Liver (tissue), 9 donors: ENCODE data around the gene AQP3. TPM values are rescaled to one million over a fixed set of nuclear protein-coding genes. Genes with fewer than 3 reads are reported as not detected.

Experiments used
- DNase-seq: peaks from one replicate; pipeline ENCODE4 v3.0.0-alpha.2; 2017; ENCODE audit warnings: low spot score
- H3K27ac ChIP-seq, 2 donors: one replicate each; pipeline ENCODE4 v1.7.0; 2013; ENCODE audit warnings: inconsistent platforms in 2 of 2, low read length in 2 of 2, control low read depth in 1 of 2, low read depth in 1 of 2, mild to moderate bottlenecking in 1 of 2
- H3K27me3 ChIP-seq, 4 donors: one replicate each; pipeline versions ENCODE4 v1.6.1 to v1.7.0; 2013; ENCODE audit warnings: low read length in 3 of 4, inconsistent platforms in 1 of 4, mild to moderate bottlenecking in 1 of 4, moderate library complexity in 1 of 4; ENCODE audit not compliant: control insufficient read depth in 4 of 4, insufficient read depth in 4 of 4
- H3K36me3 ChIP-seq, 4 donors: one replicate each; pipeline versions ENCODE4 v1.6.1 to v1.7.0; 2013; ENCODE audit warnings: low read length in 3 of 4, mild to moderate bottlenecking in 3 of 4, low read depth in 1 of 4, moderate library complexity in 1 of 4; ENCODE audit not compliant: control insufficient read depth in 4 of 4, insufficient read depth in 3 of 4
- H3K4me1 ChIP-seq, 4 donors: one replicate each; pipeline versions ENCODE4 v1.6.1 to v1.7.0; 2013; ENCODE audit warnings: low read length in 3 of 4, mild to moderate bottlenecking in 3 of 4, moderate library complexity in 1 of 4; ENCODE audit not compliant: control insufficient read depth in 4 of 4, insufficient read depth in 4 of 4
- H3K4me3 ChIP-seq, 3 donors: one replicate each; pipeline versions ENCODE4 v1.6.1 to v1.7.0; 2013; ENCODE audit warnings: low read length in 3 of 3, control low read depth in 1 of 3, low read depth in 1 of 3, mild to moderate bottlenecking in 1 of 3
- H3K9ac ChIP-seq, 2 donors: one replicate each; pipeline ENCODE4 v1.7.0; 2013; ENCODE audit warnings: low read length in 2 of 2, mild to moderate bottlenecking in 2 of 2, moderate library complexity in 2 of 2, control low read depth in 1 of 2, low read depth in 1 of 2
- H3K9me3 ChIP-seq, 4 donors: one replicate each; pipeline versions ENCODE4 v1.6.1 to v1.7.0; 2013; ENCODE audit warnings: low read length in 3 of 4; ENCODE audit not compliant: control insufficient read depth in 4 of 4
- FOXA1 ChIP-seq: IDR thresholded peaks from 2 replicates; pipeline ENCODE4 v1.6.1; 2016; ENCODE audit warnings: antibody characterized with exemption
- FOXA2 ChIP-seq: IDR thresholded peaks from 2 replicates; pipeline ENCODE4 v1.6.1; 2016; ENCODE audit warnings: antibody characterized with exemption
- GABPA ChIP-seq, 2 donors: IDR thresholded peaks in 1 of 2; conservative IDR thresholded peaks in 1 of 2; 2 replicates each; pipeline ENCODE4 v1.6.1; 2016; ENCODE audit warnings: antibody characterized with exemption in 2 of 2, mild to moderate bottlenecking in 1 of 2, moderate library complexity in 1 of 2
- HNF4A ChIP-seq, 2 donors: conservative IDR thresholded peaks; 2 replicates each; pipeline ENCODE4 v1.6.1; 2016; ENCODE audit warnings: antibody characterized with exemption in 2 of 2, mild to moderate bottlenecking in 2 of 2
- HNF4G ChIP-seq: IDR thresholded peaks from 2 replicates; pipeline ENCODE4 v1.6.1; 2016; ENCODE audit warnings: antibody characterized with exemption
- JUND ChIP-seq, 2 donors: IDR thresholded peaks; 2 replicates each; pipeline ENCODE4 v1.6.1; 2016; ENCODE audit warnings: antibody characterized with exemption in 2 of 2
- NR2F2 ChIP-seq: IDR thresholded peaks from 2 replicates; pipeline ENCODE4 v1.6.1; 2016; ENCODE audit warnings: antibody characterized with exemption
- RAD21 ChIP-seq, 2 donors: IDR thresholded peaks; 2 replicates each; pipeline ENCODE4 v1.6.1; 2016; ENCODE audit warnings: antibody characterized with exemption in 2 of 2, mild to moderate bottlenecking in 2 of 2
- RXRA ChIP-seq, 2 donors: IDR thresholded peaks; 2 replicates each; pipeline ENCODE4 v1.6.1; 2017 to 2018; ENCODE audit warnings: antibody characterized with exemption in 2 of 2, mild to moderate bottlenecking in 1 of 2
- SP1 ChIP-seq: IDR thresholded peaks from 2 replicates; pipeline ENCODE4 v1.6.1; 2018; ENCODE audit warnings: antibody characterized with exemption, mild to moderate bottlenecking
- TAF1 ChIP-seq: conservative IDR thresholded peaks from 2 replicates; pipeline ENCODE4 v1.6.1; 2016; ENCODE audit warnings: antibody characterized with exemption, mild to moderate bottlenecking
- WGBS: extraction: QIAGEN DNeasy Blood & Tissue Kit; methylation state at CpG from one replicate; pipeline ENCODE4 v1.1.7; 2013; 5-methylcytosine and 5-hydroxymethylcytosine counted together
- polyA plus RNA-seq, 2 donors: library from polyadenylated mRNA; stranded (reverse) in 1 of 2; unstranded in 1 of 2; fragments of 200-250 nt in 1 of 2; fragments of >200 nt in 1 of 2; fragmentation: Nextera tagmentation in 1 of 2; extraction: Ambion mirVana in 1 of 2; gene quantifications; one replicate each; pipeline versions ENCODE4 v1.2.1 to v1.2.3, GENCODE V29; 2013 to 2015
- total RNA-seq, 2 donors: library from RNA; depleted of rRNA; stranded (reverse); fragments of >200 nt; gene quantifications; one replicate each; pipeline ENCODE4 v1.2.3, GENCODE V29; 2014
- TF ChIP-seq, protein P1 (sequence below): IDR thresholded peaks from 2 replicates; pipeline ENCODE4 v1.6.1; 2016; ENCODE audit warnings: antibody characterized with exemption
- TF ChIP-seq, protein P2 (sequence below): fragments of 150-350 bp; IDR thresholded peaks from 2 replicates; pipeline ENCODE4 v1.5.1; 2017; ENCODE audit warnings: improper control_type of control experiment, low read depth, low read length; ENCODE audit not compliant: missing input control
- TF ChIP-seq, protein P3 (sequence below): IDR thresholded peaks from 2 replicates; pipeline ENCODE4 v1.6.1; 2016; ENCODE audit warnings: antibody characterized with exemption
- TF ChIP-seq, protein P4 (sequence below): IDR thresholded peaks from 2 replicates; pipeline ENCODE4 v1.6.1; 2016; ENCODE audit warnings: antibody characterized with exemption, mild to moderate bottlenecking
- TF ChIP-seq, protein P5 (sequence below): IDR thresholded peaks from 2 replicates; pipeline ENCODE4 v1.6.1; 2016; ENCODE audit warnings: antibody characterized with exemption
- donor health status: healthy.
- donor health status: healthy.
- donor health status: healthy.
- donor health status: healthy.
- donor health status: healthy.

AQP3 gene
- total and polyA plus RNA-seq, 4 donors = 60.5 to 124 (median 87.4) TPM

DNA sequence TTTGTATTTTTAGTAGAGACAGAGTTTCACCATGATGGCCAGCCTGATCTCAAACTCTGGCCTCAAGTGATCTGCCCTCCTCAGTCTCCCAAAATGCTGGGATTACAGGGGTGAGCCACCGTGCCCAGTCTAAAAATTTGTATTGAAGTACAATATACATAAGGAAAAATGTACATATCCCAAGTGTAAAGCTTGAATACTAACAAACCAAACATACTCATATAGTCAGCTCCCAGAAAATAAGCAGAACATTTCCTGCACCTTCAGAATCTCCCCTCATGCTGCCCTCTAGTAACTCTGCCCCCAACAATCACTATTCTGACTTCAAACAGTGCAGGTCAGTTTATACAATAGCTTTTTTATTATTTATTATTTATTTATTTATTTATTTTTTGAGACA, 28.0 kb upstream of the AQP3 start:
- Histone ChIP-seq H3K4me3 (no peak overlapping the region), H3K4me1 (peaks cover 3 to 20% (median 14%) of the 10 kb centered on the region in 4 donors), H3K27me3 (no peaks in the 10 kb centered on the region), H3K9ac (no peak overlapping the region), H3K9me3 (no peaks in the 10 kb centered on the region), H3K36me3 (peaks cover 0 to 11% (median 7%) of the 10 kb centered on the region in 4 donors), H3K27ac (no peak overlapping the region)
- no peak for DNase-seq
- TF ChIP-seq FOXA2 (no peak), TAF1 (no peak), HNF4G (no peak), RXRA (IDR thresholded peaks at IDR 0.05) (no peak), NR2F2 (no peak), JUND (IDR thresholded peaks at IDR 0.05) (no peak), FOXA1 (no peak), RAD21 (IDR thresholded peaks at IDR 0.05) (no peak), SP1 (no peak), HNF4A (conservative IDR thresholded peaks at IDR 0.05) (no peak)
- TF ChIP-seq, protein P1, sequence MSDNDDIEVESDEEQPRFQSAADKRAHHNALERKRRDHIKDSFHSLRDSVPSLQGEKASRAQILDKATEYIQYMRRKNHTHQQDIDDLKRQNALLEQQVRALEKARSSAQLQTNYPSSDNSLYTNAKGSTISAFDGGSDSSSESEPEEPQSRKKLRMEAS = no peak
- TF ChIP-seq, protein P2, sequence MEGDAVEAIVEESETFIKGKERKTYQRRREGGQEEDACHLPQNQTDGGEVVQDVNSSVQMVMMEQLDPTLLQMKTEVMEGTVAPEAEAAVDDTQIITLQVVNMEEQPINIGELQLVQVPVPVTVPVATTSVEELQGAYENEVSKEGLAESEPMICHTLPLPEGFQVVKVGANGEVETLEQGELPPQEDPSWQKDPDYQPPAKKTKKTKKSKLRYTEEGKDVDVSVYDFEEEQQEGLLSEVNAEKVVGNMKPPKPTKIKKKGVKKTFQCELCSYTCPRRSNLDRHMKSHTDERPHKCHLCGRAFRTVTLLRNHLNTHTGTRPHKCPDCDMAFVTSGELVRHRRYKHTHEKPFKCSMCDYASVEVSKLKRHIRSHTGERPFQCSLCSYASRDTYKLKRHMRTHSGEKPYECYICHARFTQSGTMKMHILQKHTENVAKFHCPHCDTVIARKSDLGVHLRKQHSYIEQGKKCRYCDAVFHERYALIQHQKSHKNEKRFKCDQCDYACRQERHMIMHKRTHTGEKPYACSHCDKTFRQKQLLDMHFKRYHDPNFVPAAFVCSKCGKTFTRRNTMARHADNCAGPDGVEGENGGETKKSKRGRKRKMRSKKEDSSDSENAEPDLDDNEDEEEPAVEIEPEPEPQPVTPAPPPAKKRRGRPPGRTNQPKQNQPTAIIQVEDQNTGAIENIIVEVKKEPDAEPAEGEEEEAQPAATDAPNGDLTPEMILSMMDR = no peak
- TF ChIP-seq, protein P3, sequence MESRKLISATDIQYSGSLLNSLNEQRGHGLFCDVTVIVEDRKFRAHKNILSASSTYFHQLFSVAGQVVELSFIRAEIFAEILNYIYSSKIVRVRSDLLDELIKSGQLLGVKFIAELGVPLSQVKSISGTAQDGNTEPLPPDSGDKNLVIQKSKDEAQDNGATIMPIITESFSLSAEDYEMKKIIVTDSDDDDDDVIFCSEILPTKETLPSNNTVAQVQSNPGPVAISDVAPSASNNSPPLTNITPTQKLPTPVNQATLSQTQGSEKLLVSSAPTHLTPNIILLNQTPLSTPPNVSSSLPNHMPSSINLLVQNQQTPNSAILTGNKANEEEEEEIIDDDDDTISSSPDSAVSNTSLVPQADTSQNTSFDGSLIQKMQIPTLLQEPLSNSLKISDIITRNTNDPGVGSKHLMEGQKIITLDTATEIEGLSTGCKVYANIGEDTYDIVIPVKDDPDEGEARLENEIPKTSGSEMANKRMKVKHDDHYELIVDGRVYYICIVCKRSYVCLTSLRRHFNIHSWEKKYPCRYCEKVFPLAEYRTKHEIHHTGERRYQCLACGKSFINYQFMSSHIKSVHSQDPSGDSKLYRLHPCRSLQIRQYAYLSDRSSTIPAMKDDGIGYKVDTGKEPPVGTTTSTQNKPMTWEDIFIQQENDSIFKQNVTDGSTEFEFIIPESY = no peak
- TF ChIP-seq, protein P4, sequence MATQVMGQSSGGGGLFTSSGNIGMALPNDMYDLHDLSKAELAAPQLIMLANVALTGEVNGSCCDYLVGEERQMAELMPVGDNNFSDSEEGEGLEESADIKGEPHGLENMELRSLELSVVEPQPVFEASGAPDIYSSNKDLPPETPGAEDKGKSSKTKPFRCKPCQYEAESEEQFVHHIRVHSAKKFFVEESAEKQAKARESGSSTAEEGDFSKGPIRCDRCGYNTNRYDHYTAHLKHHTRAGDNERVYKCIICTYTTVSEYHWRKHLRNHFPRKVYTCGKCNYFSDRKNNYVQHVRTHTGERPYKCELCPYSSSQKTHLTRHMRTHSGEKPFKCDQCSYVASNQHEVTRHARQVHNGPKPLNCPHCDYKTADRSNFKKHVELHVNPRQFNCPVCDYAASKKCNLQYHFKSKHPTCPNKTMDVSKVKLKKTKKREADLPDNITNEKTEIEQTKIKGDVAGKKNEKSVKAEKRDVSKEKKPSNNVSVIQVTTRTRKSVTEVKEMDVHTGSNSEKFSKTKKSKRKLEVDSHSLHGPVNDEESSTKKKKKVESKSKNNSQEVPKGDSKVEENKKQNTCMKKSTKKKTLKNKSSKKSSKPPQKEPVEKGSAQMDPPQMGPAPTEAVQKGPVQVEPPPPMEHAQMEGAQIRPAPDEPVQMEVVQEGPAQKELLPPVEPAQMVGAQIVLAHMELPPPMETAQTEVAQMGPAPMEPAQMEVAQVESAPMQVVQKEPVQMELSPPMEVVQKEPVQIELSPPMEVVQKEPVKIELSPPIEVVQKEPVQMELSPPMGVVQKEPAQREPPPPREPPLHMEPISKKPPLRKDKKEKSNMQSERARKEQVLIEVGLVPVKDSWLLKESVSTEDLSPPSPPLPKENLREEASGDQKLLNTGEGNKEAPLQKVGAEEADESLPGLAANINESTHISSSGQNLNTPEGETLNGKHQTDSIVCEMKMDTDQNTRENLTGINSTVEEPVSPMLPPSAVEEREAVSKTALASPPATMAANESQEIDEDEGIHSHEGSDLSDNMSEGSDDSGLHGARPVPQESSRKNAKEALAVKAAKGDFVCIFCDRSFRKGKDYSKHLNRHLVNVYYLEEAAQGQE = no peak
- WGBS = 97% methylated on average over 1 of the region's 1 CpG

DNA sequence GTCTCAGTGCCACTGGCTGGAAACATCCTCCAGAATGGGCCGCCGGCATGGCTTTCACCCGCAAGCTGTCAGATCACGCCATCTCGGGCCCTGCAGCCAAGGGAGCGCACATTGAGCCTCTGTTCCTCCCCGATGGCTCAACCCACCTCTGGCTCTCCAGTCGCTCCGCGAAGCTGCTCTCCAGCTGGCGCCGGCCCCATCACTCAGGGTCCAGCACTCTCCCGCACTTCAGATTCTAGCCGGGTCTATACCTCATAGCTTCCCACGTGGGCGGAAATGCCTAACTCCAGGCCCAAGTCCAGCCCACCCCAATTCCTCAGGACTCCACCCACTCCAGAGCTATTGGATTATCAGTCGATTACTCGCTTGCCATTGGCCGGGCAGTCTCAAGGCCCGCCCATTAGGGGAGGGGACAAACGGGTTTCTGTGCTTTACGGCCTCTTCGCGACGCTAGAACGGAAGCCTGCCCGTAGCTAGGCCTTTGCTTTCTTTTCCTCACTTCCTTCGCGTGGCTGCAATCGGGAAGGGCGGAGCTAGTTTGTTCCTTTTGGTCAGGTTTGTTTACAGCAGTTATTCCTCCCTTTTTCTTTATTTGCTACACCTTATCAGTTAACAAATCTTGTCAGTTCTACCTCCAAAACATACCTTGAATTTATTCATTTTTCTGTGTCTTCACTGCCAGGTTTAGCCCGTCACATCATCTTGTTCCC, 26.4 kb upstream of the AQP3 start, which contains the start of gene NOL6:
Gene NOL6, minus strand, starts transcription at position 282 of the 710 bp plus-strand sequence. Its CDS starts 82 bp downstream, at position 200.
- WGBS = under 1% methylated on average over 32 of the region's 32 CpGs
- Histone ChIP-seq H3K27me3 (no peaks in the 10 kb centered on the region), H3K4me3 (peak within 1 kb of the TSS; percentile 77 to 98 (median 97)), H3K27ac (peak within 1 kb of the TSS; percentile 18 to 66), H3K4me1 (peaks cover 3 to 20% (median 14%) of the 10 kb centered on the region in 4 donors), H3K36me3 (peaks cover 9 to 27% (median 16%) of the 10 kb centered on the region in 4 donors), H3K9me3 (no peaks in the 10 kb centered on the region), H3K9ac (peak within 1 kb of the TSS; percentile 73 to 91)
- DNase-seq = peak; percentile 98
- TF ChIP-seq, protein P4 = peak; percentile 67
- TF ChIP-seq GABPA (IDR thresholded peaks at IDR 0.05 in 1 of 2, conservative IDR thresholded peaks at IDR 0.05 in 1 of 2) (peak; percentile 71 to 99), RXRA (IDR thresholded peaks at IDR 0.05) (peak; percentile 29 to 53), RAD21 (IDR thresholded peaks at IDR 0.05) (peak; percentile 34 to 41), JUND (IDR thresholded peaks at IDR 0.05) (no peak), NR2F2 (no peak), TAF1 (peak; percentile 98), FOXA1 (no peak)
- TF ChIP-seq, protein P3 = no peak
- TF ChIP-seq, protein P5, sequence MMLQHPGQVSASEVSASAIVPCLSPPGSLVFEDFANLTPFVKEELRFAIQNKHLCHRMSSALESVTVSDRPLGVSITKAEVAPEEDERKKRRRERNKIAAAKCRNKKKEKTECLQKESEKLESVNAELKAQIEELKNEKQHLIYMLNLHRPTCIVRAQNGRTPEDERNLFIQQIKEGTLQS = no peak
- TF ChIP-seq, protein P1 = peak; percentile 97
